GM21619 (cell line): ENCODE results near the gene PIEZO2.

Source experiments
- ATAC-seq: cut with Tn5 transposase; IDR thresholded peaks from one replicate; pipeline ENCODE4 v1.9.1; 2021; ENCODE audit not compliant: unreplicated experiment

The PIEZO2 gene

GRCh38 chr18:11070593-11070992, 78.8 kb downstream of the PIEZO2 start:
- ATAC-seq: no peak

DNA sequence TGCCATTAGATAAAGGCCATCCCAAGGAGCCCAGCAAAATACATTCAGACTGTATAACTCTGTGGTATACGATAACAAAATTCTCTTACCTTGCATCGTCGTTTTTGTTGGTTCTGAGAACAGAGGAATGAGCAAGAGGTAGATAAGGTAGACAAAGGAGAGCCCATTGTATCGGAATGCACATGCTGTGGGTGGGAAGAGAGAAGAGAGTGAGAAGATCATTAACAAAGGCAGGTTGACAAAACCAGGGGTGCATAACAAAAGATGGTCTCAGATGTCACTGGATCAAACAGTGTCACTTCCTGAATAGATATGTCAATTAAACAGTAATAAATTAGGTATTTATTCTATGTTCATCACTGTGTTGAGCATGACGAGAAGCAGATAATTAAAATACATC, 83.3 kb downstream of the PIEZO2 start:
- no peak for ATAC-seq

DNA sequence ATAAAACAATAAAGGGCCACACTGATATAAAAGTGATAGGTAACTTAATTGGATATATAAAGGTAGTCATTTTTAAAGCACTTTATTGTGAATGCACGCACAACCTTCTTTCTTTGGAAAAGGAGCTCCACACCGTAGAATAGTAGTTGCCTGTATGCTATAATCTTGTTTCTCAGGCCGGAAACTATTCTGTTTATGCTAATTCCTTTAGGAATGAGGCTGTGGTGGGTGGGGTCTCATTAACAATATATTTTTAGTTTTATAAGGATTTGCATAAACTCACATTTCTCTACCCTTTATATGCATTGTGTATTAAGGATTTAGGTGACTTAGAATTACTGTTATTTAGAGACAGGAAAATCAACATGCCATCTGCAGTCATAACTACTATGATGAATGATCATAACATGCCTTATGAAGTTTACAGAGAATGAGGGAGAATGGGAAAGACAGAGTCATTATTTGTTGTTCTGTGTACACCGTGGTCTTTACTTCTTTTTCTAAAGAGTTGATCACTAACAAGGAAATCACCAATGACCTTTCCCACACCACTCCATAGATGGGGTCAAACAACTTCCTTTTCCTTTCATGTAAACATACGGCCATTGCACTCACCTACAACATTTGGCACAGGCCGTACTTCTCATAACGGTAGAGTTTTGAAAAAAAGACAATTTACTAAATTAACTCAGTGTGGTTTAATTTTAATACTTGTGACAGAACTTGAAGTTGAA, 84.5 kb downstream of the PIEZO2 start:
- no peak for ATAC-seq

GRCh38 chr18:11064106-11064505, 85.3 kb downstream of the PIEZO2 start:
- no peak for ATAC-seq

- ATAC-seq: no peak
Observed at GRCh38 chr18:11055721-11056120, 93.6 kb downstream of the PIEZO2 start.

GRCh38 chr18:11054497-11054896, 94.9 kb downstream of the PIEZO2 start:
- ATAC-seq: no peak

DNA sequence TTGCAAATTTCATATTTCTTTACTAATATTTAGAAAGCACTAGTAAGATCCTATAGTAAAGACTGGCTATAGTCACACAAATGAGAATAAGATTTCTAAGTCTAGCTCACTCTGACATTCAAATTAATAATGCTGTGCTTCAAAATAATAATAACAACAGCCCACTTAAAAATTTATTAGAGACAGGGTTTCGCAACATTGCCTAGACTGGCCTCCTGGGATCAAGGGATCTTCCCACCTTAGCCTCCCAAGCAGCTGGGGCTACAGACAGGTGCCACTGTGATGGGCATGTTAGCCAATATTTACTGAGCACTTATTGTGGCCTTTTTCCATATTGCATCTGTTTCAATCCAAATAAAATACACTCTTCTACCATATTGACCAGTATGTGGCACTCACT, 96.1 kb downstream of the PIEZO2 start:
- ATAC-seq: no peak

DNA sequence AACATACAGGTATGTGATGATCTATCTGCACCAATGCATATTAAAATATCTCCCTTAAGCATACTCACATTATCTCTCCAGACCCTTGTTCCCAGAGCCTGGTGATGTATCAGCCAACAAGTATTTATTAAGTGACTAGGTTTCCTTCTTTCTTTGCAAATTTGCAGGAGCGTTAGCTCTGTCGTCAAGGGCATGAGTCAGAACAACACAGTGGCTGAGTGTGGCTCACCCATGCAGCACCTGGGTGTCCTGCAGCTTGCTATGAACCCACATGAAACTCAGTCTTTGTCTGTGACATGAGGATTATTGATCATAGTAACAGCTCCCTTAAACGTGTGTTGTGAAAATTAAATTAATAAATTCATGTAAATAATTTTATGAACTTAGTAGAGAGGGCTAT, 96.6 kb downstream of the PIEZO2 start:
- ATAC-seq: no peak

- no peak for ATAC-seq
Observed at GRCh38 chr18:11051462-11051861, 97.9 kb downstream of the PIEZO2 start.

- no peak for ATAC-seq
Observed at GRCh38 chr18:11050966-11051365, 98.4 kb downstream of the PIEZO2 start.

GRCh38 chr18:11047817-11048216, 101.6 kb downstream of the PIEZO2 start:
- no peak for ATAC-seq

- ATAC-seq: no peak
Observed at GRCh38 chr18:11047156-11047555, 102.2 kb downstream of the PIEZO2 start.

DNA sequence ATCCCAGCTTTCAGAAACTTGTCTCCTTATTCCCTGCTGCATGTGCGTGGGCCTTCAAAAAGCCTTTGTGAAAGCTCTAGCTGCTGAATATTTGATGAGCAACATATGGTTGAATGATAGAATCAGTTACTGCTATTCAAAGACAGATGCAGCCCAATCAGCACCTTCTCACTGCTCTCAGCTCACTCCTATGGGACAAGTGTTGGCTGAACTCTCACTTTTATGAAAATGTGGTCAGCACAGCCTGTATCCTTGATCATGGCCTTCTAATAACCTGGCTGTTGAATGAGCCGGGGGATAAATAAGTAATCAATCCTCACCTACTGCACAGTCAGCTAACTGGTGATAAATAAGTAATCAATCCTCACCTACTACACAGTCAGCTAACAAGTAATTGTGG, 103.2 kb downstream of the PIEZO2 start:
- no peak for ATAC-seq

GRCh38 chr18:11043694-11044093, 105.7 kb downstream of the PIEZO2 start:
- no peak for ATAC-seq

DNA sequence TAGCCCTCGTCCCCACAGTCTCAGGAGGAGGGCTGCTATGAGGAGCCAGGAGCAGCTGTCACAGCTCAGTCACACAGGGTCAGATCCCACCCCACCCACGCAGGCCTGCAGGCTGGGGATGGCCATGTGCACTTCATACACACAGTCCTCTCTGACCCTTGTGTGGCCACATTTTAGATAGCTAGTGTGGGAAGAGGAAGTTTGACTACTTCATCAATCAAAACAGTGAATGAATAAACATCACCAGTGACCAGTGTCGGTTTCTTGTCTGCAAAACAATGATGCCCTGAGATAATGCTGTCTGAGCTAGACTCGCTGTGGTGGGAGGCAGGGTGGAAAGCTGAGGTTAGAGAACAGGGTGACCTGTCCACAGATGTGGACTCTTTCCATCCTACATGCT, 107.1 kb downstream of the PIEZO2 start:
- no peak for ATAC-seq

DNA sequence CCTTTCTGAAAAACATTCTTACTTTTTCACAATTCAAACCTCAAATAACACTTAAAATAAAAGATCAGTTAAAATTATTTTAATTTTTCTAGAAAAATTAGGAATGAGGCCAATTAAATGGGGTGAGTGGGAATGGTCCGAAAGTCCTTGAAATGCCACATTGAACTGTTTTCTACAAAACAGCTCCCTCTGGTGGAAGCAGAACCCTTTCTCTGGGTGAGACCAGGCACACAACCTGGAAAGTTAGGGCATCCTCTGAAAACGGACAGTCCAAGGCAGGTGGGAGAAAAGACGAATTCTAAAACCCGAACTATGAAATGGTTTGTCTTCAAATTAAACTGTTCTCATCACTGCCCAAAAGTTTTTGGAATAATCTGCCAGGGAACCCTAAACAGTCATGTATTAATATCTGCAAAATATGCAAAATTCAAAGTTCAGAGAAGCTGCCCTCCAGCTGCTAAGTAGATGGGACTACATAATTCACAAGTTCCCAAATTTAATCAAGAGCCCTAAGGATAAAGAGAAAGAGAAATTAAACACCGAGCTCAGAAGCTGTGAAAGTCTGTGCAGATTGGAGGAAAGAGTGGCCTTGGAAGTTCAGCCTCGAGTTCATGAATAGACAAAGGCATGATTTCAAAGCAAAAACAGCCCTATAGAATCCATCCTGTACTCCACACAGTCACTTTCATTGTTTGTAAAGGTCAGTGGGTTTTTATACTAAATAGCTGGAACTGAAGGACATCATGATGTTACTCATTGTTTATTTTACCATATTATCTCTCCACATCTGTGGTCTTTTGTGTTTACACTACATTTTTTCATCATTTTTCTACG, 108.3 kb downstream of the PIEZO2 start:
- no peak for ATAC-seq

GRCh38 chr18:11040359-11040758, 109.0 kb downstream of the PIEZO2 start:
- ATAC-seq: no peak

DNA sequence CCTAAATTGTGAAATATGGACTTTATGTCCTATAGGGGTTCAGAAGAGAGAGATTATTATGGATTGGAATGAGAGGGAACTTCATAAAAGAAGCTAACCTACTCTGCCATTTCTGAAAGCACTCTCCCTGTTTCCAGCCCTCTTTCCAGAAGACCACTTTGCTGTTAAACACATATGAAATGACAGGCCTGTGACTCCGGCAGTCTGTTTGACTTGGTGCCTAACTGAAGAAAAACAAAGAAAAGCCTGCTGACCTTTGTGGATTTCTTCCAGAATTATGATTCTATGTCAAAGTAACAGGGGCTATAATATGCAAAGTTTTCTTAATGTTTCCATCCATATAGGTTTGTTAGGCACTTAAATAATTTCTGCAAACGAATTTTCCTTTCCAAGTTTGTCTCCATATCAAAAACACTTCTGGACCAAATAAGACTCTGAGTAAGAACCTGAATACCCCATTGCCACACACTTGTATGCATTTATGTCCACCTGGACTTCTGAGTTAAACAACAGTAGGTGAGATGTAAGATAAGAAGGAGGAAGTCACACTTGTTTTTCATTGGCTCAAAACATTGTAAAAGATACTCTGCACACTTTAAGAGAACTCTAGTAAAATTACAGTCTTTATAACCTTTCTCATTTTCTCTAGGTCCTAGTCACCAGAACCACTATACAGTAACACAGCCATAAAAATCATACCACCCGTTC, 111.7 kb downstream of the PIEZO2 start:
- no peak for ATAC-seq

- ATAC-seq: no peak
Observed at GRCh38 chr18:11035814-11036495, 113.4 kb downstream of the PIEZO2 start.

- ATAC-seq: no peak
Observed at GRCh38 chr18:11035376-11035775, 114.0 kb downstream of the PIEZO2 start.

DNA sequence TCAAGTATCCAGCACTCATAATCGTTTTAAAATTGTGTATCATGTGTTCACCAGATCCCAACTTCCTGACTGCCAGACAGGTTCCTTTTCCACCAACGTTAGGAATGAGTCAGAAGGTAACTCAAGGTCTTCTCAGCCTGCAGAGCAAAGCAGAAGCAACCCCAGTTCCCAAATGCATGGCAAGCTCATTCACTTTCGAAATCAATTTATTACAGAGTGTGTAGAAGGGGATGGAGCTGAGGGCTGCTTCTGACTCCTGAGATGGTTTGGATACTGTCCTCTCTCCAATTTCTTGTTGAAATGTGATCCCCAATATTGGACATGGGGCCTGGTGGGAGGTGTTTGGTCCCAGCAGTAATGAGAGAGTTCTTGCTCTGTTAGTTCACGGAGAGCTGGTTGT, 114.5 kb downstream of the PIEZO2 start:
- ATAC-seq: no peak
